ENCODE results near the gene TSR3.

Gene TSR3

GRCh38 chr16:1378087-1378803, 26.6 kb upstream of the TSR3 start:
- DNase-seq (ENCODE audit: low read depth in 2 of 3, low spot score in 2 of 3): no peak

- DNase-seq (ENCODE audit: low read depth in 2 of 3, low spot score in 2 of 3): no peak
These were observed 25.8 kb upstream of the TSR3 start for GRCh38 chr16:1377406-1378010.

- no peak for DNase-seq (ENCODE audit: low read depth in 2 of 3, low spot score in 2 of 3)
These were observed 24.2 kb upstream of the TSR3 start for GRCh38 chr16:1375741-1376410.

GRCh38 chr16:1375298-1375640, 23.6 kb upstream of the TSR3 start:
- no peak for DNase-seq (ENCODE audit: low read depth in 2 of 3, low spot score in 2 of 3)

- DNase-seq (ENCODE audit: low read depth in 2 of 3, low spot score in 2 of 3): no peak
These were observed 23.0 kb upstream of the TSR3 start for GRCh38 chr16:1374418-1375297.

GRCh38 chr16:1372292-1372950, 20.7 kb upstream of the TSR3 start:
- no peak for DNase-seq (ENCODE audit: low read depth in 2 of 3, low spot score in 2 of 3)

GRCh38 chr16:1371054-1371978, 19.6 kb upstream of the TSR3 start:
- no peak for DNase-seq (ENCODE audit: low read depth in 2 of 3, low spot score in 2 of 3)

- DNase-seq (ENCODE audit: low read depth in 2 of 3, low spot score in 2 of 3): no peak
These were observed 16.0 kb upstream of the TSR3 start for GRCh38 chr16:1367486-1368174.

- DNase-seq (ENCODE audit: low read depth in 2 of 3, low spot score in 2 of 3): no peak
These were observed 15.1 kb upstream of the TSR3 start for GRCh38 chr16:1366712-1367299.

- DNase-seq (ENCODE audit: low read depth in 2 of 3, low spot score in 2 of 3): no peak
These were observed 14.5 kb upstream of the TSR3 start for GRCh38 chr16:1366060-1366711.

GRCh38 chr16:1364510-1364909, 12.8 kb upstream of the TSR3 start:
- DNase-seq (ENCODE audit: low read depth in 2 of 3, low spot score in 2 of 3): no peak

- DNase-seq (ENCODE audit: low read depth in 2 of 3, low spot score in 2 of 3): peak in 2 of 3 experiments; percentile 43 to 48
These were observed 11.9 kb upstream of the TSR3 start for GRCh38 chr16:1363501-1364041.

GRCh38 chr16:1362807-1363206, 11.1 kb upstream of the TSR3 start:
- DNase-seq (ENCODE audit: low read depth in 2 of 3, low spot score in 2 of 3): no peak

GRCh38 chr16:1361685-1362360, 10.1 kb upstream of the TSR3 start:
- DNase-seq (ENCODE audit: low read depth in 2 of 3, low spot score in 2 of 3): no peak

GRCh38 chr16:1357906-1358566, 6.4 kb upstream of the TSR3 start:
- DNase-seq (ENCODE audit: low read depth in 2 of 3, low spot score in 2 of 3): no peak

GRCh38 chr16:1356061-1356900, 4.6 kb upstream of the TSR3 start:
- no peak for DNase-seq (ENCODE audit: low read depth in 2 of 3, low spot score in 2 of 3)
